Urothelium cell line (cell line): ENCODE data around the gene CPEB3.
"Not testable (repeated sequence)": the region's sequence is repeated elsewhere in the genome, so short reads cannot be mapped to it uniquely, and the experiment has no call there.

Experiments
- DNase-seq: peaks from one replicate; pipeline ENCODE4 v3.0.0; 2011; ENCODE audit warnings: low spot score, mixed read lengths
- FAIRE-seq: peaks from 2 replicates; lab custom pipeline; 2011; peaks lifted over from hg19 to GRCh38; lab: Jason Lieb, UNC

Gene CPEB3

DNA sequence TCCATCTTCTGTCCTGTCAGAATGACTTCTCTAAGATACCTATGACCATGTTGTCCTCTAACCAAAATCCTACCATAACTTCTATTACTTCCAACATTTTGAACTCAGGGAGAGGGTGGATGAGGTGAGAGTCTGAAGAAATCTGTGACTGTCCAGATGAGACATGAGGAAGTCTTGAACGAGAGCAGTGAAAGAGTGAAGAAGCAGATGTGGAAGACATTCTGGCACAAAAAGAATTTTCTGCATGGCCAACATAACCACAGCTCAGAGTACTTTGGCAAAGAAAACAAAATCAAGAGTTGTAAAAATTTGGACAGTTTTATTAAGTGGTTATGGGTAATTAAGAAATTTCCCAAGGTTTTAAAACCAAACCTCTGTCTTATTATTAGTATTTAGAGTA is 141.6 kb downstream of the CPEB3 start:
- no peak for DNase-seq
- no peak for FAIRE-seq

- DNase-seq (no peak), FAIRE-seq (no peak)
Measured at GRCh38 chr10:92146781-92147180, 144.1 kb downstream of the CPEB3 start.

GRCh38 chr10:92146107-92146506 is 144.8 kb downstream of the CPEB3 start:
- DNase-seq (no peak), FAIRE-seq (no peak)

DNA sequence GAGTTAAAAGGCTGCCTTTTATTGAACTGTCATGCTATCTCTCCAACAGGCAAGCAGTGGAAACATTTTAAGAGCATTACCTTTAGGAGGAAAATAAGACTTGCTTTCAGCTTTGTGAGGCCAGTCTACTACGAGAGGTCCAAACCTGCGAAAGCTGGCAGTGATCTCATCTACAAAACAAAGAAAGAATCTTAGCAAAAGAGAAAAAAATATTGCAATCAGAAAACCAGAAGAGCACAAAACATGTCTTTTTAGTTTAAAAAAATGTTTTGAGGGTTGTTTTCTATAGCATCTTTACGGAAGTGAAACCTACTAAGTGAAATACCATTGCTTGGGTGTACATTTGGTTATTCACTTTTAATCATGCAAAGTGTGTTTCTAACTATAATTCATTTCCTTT is 147.9 kb downstream of the CPEB3 start:
- DNase-seq (no peak), FAIRE-seq (no peak)

- no peak for DNase-seq
- no peak for FAIRE-seq
Measured at GRCh38 chr10:92142512-92142911, 148.4 kb downstream of the CPEB3 start.

- not testable (repeated sequence) for DNase-seq, FAIRE-seq
Measured at GRCh38 chr10:92141147-92141546, 149.7 kb downstream of the CPEB3 start.

- not testable (repeated sequence) for DNase-seq, FAIRE-seq
Measured at GRCh38 chr10:92134049-92134448, 156.8 kb downstream of the CPEB3 start.

- FAIRE-seq, result no peak
- DNase-seq, result no peak
Measured at GRCh38 chr10:92131275-92131820, 159.5 kb downstream of the CPEB3 start.

- FAIRE-seq, result no peak
- no peak for DNase-seq
Measured at GRCh38 chr10:92130622-92131274, 160.1 kb downstream of the CPEB3 start.

- FAIRE-seq (no peak), DNase-seq (no peak)
Measured at GRCh38 chr10:92126100-92126650, 164.7 kb downstream of the CPEB3 start.

DNA sequence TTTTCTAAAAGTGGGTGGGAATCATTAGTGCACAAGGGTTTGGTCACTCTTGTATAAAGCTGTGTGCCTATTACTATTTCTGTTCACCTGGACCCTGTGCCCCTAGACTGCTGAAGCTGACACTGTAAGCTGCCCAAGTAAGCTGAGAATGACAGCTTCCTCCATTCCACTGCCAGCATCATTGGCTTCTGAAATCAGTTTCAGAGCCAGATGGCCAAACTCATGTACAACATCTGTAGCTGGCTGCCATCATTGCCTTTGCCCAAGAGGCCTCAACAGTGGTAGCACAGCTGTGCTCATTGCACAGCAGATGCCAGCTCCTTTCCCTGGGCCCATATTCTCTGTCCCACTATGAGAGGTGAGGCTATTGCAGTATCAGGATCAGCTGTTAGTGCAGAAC is 165.7 kb downstream of the CPEB3 start:
- no peak for FAIRE-seq
- no peak for DNase-seq

DNA sequence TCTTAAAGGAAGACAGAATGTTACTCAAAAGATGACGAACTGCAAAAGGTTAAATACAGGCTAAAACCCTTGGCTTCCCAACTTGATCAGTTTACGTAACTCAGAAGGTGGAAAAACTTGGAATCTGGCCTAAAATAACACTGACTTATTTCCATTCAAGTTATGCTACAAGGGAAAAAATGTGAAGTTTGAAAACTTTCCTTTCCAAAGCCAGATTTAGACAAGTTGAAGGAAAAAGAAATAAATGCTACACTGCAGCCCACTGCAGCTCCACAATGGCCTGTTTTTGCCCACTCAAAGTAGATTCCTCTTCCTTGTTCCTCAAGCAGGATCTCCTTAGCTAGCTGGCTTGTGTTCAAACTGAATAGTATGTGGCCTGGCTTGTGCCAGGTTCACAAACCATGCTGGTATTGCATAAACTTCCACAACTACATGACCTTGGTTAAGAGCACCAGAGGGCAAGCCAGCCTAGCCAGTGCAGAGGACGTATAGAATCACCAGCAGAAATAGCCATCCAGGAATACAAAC is 166.2 kb downstream of the CPEB3 start:
- no peak for DNase-seq

DNA sequence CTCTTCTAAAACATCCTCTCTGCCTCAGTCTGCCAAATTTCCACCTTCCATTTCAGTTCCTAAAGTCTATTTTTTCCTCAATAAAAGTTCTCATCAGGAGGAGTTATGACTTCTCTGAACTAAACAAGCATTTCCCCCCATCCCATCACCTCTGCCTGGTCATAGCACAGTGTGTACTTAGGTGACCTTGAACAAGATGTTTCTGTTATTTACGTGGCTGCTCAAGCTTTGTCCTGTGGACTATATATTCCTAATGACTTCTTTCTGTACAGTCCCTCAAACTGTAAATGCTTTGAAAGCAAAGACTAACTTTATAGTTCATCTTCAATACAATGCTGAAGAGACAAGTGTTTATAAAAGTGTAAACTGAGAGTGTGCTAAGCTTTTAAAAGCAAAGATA is 166.9 kb downstream of the CPEB3 start:
- DNase-seq (no peak), FAIRE-seq (no peak)

More for the DNA sequence above, 166.2 kb downstream of the CPEB3 start:
- FAIRE-seq, result no peak

GRCh38 chr10:92122941-92123450 is 167.9 kb downstream of the CPEB3 start:
- FAIRE-seq (no peak), DNase-seq (no peak)

- DNase-seq (no peak), FAIRE-seq (no peak)
Measured at GRCh38 chr10:92121686-92122492, 169.0 kb downstream of the CPEB3 start.

GRCh38 chr10:92119340-92119739 is 171.5 kb downstream of the CPEB3 start:
- FAIRE-seq, result no peak
- DNase-seq, result no peak

DNA sequence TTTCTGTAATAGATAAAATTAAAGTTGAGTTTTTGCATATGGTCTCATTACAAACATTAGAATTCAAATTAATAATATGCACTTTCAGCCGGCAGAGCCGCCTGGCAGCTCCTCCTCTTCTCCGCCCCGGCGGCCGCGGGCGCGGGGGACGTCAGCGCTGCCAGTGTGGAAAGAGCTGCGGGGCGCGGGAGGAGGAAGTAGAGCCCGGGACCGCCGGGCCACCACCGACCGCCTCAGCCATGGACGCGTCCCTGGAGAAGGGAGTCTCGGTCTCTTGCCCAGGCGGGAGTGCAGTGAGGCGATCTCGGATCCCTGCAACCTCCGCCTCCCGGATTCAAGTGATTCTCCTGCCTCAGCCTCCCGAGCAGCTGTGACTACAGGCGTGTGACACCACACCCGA is 176.0 kb downstream of the CPEB3 start:
- FAIRE-seq, DNase-seq: not testable (repeated sequence)

DNA sequence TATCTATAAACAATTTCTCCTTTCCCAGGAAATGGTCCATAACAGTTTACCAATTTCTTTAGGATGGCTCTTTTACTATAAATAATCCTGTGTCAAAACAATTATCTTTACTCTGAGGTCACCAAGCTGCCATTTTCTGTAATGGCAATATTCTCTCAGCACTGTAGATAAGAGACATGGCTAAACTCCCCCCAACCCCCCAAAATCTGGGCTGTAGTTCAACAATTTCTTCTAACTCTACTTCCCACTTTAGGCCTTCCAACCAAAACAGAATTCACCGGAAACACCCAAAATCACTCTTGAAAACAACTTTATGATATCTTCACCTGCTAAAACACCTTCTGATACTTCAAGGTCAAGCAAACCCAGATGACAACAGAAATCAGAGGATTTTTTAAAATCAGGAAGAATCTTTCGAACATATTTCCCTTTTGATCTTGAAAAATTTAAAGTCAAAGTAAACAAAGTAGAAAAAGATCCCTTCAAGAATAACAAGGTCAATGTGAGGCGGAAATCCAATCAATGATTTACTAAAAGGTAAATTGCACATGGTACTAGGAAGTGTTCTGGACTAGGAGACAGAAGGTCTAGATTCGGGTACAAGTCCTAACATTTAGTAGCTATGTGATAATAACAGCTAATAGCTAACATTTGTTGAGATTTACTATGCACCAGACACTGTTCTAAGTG is 176.8 kb downstream of the CPEB3 start:
- FAIRE-seq (no peak), DNase-seq (no peak)

DNA sequence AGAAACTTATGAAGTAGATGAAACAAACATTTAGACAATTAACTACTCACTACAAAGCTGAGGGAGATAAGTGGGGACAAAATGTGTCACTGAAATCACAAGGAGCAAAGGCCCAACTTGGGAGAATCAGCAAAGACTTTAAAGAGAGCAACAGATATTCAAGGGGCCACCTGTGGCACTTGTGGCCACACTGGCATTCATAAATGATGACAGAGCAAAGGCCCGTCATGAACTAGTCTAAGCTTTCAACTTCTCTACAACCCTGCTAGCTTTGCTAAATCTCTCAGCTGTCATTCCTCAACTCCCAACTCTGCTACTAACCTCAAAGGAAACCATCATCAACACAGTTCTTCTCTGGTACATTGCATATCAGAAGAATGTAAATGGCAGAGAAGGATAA is 178.4 kb downstream of the CPEB3 start:
- FAIRE-seq, result no peak
- no peak for DNase-seq

DNA sequence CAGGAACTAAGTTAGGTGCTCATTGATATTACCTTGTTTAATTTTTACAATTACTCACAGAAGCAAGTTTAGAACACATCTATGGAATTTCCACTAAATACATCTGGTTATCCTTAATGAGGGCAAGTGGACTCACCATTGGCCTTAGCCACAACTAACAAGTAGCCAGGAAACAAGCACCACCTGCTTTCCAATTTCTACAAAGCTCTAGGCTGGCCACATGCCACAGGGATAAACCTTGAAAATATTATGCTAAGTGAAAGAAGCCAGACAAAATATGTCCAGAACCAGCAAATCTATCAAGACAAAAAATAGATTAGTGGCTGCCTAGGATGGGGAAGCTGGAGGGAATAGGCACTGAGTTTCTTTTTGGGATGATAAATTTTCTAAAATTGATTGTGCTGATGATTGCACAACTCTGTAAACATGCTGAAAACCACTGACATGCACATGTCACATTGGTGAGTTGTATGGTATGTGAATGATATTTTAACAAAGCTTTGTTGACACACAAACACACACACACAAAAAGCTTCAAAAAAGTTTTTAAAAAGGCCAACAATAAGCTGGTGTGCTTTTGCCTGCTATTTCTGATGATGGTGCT is 179.4 kb downstream of the CPEB3 start:
- FAIRE-seq, result no peak
- no peak for DNase-seq
